ENCODE results near the gene TBCE.

The TBCE gene

DNA sequence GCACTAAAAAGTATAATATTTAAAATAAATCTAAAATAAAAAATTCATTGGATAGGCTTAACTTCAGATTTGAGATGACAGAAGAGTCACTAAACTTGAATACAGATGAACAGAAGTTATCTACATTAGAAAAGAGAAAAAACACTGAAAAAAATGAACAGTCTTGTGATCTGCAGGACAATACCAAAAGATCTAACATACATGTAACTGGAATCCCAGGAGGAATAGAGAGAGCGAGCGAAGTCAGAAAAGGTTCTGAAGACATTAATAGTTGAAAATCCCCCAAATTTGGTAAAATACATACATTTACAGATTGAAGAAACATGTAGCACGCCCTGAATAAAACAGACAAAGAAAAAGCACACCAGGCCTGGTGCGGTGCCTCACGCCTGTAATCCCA is 115.9 kb downstream of the TBCE start:
- H3K4me1 ChIP-seq (ENCODE audit: low read length) = no peaks in the 10 kb centered on the region
- TF ChIP-seq EZH2 (optimal IDR thresholded peaks at IDR 0.05; ENCODE audit: low read depth, low read length) = no peak
- H2AFZ ChIP-seq (ENCODE audit: low read length) = no peak overlapping the region
- H3K9ac ChIP-seq (ENCODE audit: low read length) = no peak overlapping the region
- H3K27ac ChIP-seq (ENCODE audit: low read length) = no peak overlapping the region
- H3F3A ChIP-seq (ENCODE audit: insufficient read depth, low read length) = no peaks in the 10 kb centered on the region
- no peaks in the 10 kb centered on the region for H3K27me3 ChIP-seq (replicated peaks; ENCODE audit: insufficient read depth, low read length)
- no peaks in the 10 kb centered on the region for H3K9me2 ChIP-seq (replicated peaks; ENCODE audit: insufficient read depth, low read length)
- no peaks in the 10 kb centered on the region for H3K9me3 ChIP-seq (replicated peaks; ENCODE audit: insufficient read depth, low read length)
- H3K4me3 ChIP-seq (ENCODE audit: low read length) = no peak overlapping the region
- no peak for DNase-seq
- no peak overlapping the region for H3K4me2 ChIP-seq (ENCODE audit: low read depth, low read length)
- H3K79me2 ChIP-seq (ENCODE audit: low read length) = no peaks in the 10 kb centered on the region
- peaks cover 14% of the 10 kb centered on the region for H3K36me3 ChIP-seq (replicated peaks; ENCODE audit: insufficient read depth, low read length)
- no peaks in the 10 kb centered on the region for H4K20me1 ChIP-seq (ENCODE audit: insufficient read depth, low read length)

DNA sequence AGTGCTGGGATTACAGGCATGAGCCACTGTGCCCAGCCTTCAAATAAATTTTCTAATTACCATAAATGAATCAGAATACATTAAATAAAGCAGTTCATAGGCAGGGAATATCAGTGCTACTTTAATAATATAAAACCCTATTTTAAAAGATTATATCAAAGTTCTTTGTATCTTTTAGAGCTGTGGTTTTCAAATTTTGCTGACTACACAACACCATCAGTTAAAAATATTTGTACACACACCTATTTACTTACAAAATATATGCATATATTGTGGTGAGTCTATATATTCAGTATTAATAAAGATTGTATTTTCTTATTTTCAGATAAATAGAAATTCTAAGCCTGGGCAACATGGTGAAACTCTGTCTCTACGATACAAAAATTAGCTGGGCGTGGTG is 118.3 kb downstream of the TBCE start:
- Histone ChIP-seq H3K4me2 (ENCODE audit: low read depth, low read length) (no peak overlapping the region), H3K79me2 (ENCODE audit: low read length) (no peaks in the 10 kb centered on the region), H2AFZ (ENCODE audit: low read length) (no peak overlapping the region), H4K20me1 (ENCODE audit: insufficient read depth, low read length) (no peaks in the 10 kb centered on the region), H3K4me3 (ENCODE audit: low read length) (no peak overlapping the region), H3K9ac (ENCODE audit: low read length) (no peak overlapping the region), H3K27me3 (replicated peaks; ENCODE audit: insufficient read depth, low read length) (no peaks in the 10 kb centered on the region), H3F3A (ENCODE audit: insufficient read depth, low read length) (no peaks in the 10 kb centered on the region), H3K9me2 (replicated peaks; ENCODE audit: insufficient read depth, low read length) (no peaks in the 10 kb centered on the region), H3K4me1 (ENCODE audit: low read length) (no peaks in the 10 kb centered on the region), H3K27ac (ENCODE audit: low read length) (no peak overlapping the region), H3K36me3 (replicated peaks; ENCODE audit: insufficient read depth, low read length) (peaks cover 8% of the 10 kb centered on the region; the same call in 1 of the 2 replicates), H3K9me3 (replicated peaks; ENCODE audit: insufficient read depth, low read length) (no peaks in the 10 kb centered on the region)
- no peak for TF ChIP-seq EZH2phosphoT487 (IDR thresholded peaks at IDR 0.05; ENCODE audit: low read length)
- no peak for TF ChIP-seq EZH2 (optimal IDR thresholded peaks at IDR 0.05; ENCODE audit: low read depth, low read length)
- TF ChIP-seq, protein P1, sequence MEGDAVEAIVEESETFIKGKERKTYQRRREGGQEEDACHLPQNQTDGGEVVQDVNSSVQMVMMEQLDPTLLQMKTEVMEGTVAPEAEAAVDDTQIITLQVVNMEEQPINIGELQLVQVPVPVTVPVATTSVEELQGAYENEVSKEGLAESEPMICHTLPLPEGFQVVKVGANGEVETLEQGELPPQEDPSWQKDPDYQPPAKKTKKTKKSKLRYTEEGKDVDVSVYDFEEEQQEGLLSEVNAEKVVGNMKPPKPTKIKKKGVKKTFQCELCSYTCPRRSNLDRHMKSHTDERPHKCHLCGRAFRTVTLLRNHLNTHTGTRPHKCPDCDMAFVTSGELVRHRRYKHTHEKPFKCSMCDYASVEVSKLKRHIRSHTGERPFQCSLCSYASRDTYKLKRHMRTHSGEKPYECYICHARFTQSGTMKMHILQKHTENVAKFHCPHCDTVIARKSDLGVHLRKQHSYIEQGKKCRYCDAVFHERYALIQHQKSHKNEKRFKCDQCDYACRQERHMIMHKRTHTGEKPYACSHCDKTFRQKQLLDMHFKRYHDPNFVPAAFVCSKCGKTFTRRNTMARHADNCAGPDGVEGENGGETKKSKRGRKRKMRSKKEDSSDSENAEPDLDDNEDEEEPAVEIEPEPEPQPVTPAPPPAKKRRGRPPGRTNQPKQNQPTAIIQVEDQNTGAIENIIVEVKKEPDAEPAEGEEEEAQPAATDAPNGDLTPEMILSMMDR (IDR thresholded peaks at IDR 0.05; ENCODE audit: low read length) = no peak
- no peak for DNase-seq

DNA sequence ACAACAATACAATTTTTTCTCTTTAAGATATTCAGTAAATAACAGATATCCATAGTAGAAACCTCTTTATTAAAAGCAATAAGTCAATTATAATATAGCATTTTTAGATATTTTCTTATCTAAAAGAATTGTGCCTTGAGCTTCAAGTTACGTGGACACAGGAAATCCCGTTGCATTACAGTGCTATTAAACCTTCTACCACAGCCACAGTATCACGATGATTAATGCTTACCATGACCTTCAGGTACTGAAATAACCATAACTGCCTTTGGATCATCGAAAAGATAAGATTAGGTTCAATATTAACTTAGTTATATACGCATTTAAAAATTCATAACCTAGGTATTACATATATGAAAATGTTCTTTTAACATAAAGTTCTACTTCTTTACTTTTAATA is 119.1 kb downstream of the TBCE start:
- Histone ChIP-seq H3K4me1 (ENCODE audit: low read length) (no peaks in the 10 kb centered on the region), H3F3A (ENCODE audit: insufficient read depth, low read length) (no peaks in the 10 kb centered on the region), H3K79me2 (ENCODE audit: low read length) (peaks cover 3% of the 10 kb centered on the region; the same call in 1 of the 2 replicates), H3K4me2 (ENCODE audit: low read depth, low read length) (no peak overlapping the region), H3K36me3 (replicated peaks; ENCODE audit: insufficient read depth, low read length) (peaks cover 8% of the 10 kb centered on the region; the same call in 1 of the 2 replicates), H3K27me3 (replicated peaks; ENCODE audit: insufficient read depth, low read length) (no peaks in the 10 kb centered on the region), H4K20me1 (ENCODE audit: insufficient read depth, low read length) (no peaks in the 10 kb centered on the region), H3K9ac (ENCODE audit: low read length) (no peak overlapping the region), H3K9me2 (replicated peaks; ENCODE audit: insufficient read depth, low read length) (no peaks in the 10 kb centered on the region), H3K27ac (ENCODE audit: low read length) (no peak overlapping the region), H2AFZ (ENCODE audit: low read length) (no peak overlapping the region), H3K9me3 (replicated peaks; ENCODE audit: insufficient read depth, low read length) (no peaks in the 10 kb centered on the region), H3K4me3 (ENCODE audit: low read length) (no peak overlapping the region)
- TF ChIP-seq EZH2 (optimal IDR thresholded peaks at IDR 0.05; ENCODE audit: low read depth, low read length) (no peak), EZH2phosphoT487 (IDR thresholded peaks at IDR 0.05; ENCODE audit: low read length) (no peak)
- TF ChIP-seq, protein P1 (IDR thresholded peaks at IDR 0.05; ENCODE audit: low read length) = no peak
- DNase-seq = no peak

DNA sequence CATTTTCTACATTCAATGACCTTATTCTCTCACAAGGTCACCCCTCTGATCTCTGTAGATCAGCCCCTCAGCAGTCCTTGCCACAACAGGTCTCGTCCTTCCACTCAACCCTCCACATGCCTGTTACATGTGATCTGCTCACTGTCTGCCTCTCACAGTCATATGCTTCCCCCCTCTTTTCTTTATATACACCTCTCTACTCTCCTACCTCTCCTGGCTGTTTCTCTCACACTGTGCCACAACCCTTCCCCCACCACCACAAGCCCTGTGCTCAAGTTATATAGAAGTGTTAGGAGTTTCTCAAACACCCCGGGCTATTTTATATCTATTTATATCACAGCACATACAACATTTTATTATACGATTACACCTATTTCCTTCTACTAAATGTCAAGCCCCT is 124.4 kb downstream of the TBCE start:
- peaks cover 14% of the 10 kb centered on the region for H3F3A ChIP-seq (ENCODE audit: insufficient read depth, low read length)
- no peak overlapping the region for H3K4me3 ChIP-seq (ENCODE audit: low read length)
- H4K20me1 ChIP-seq (ENCODE audit: insufficient read depth, low read length) = peaks cover 4% of the 10 kb centered on the region; the same call in 1 of the 2 replicates
- no peak overlapping the region for H3K4me2 ChIP-seq (ENCODE audit: low read depth, low read length)
- peaks cover 19% of the 10 kb centered on the region for H3K4me1 ChIP-seq (ENCODE audit: low read length)
- no peaks in the 10 kb centered on the region for H3K9me2 ChIP-seq (replicated peaks; ENCODE audit: insufficient read depth, low read length)
- H3K27me3 ChIP-seq (replicated peaks; ENCODE audit: insufficient read depth, low read length) = no peaks in the 10 kb centered on the region
- no peaks in the 10 kb centered on the region for H3K9me3 ChIP-seq (replicated peaks; ENCODE audit: insufficient read depth, low read length)
- H3K9ac ChIP-seq (ENCODE audit: low read length) = no peak overlapping the region
- H2AFZ ChIP-seq (ENCODE audit: low read length) = no peak overlapping the region
- no peak for DNase-seq
- TF ChIP-seq, protein P1 (IDR thresholded peaks at IDR 0.05; ENCODE audit: low read length) = no peak
- no peak for TF ChIP-seq EZH2phosphoT487 (IDR thresholded peaks at IDR 0.05; ENCODE audit: low read length)
- TF ChIP-seq EZH2 (optimal IDR thresholded peaks at IDR 0.05; ENCODE audit: low read depth, low read length) = no peak
- peaks cover 15% of the 10 kb centered on the region for H3K79me2 ChIP-seq (ENCODE audit: low read length)
- H3K36me3 ChIP-seq (replicated peaks; ENCODE audit: insufficient read depth, low read length) = peaks cover 7% of the 10 kb centered on the region; the same call in 1 of the 2 replicates
- no peak overlapping the region for H3K27ac ChIP-seq (ENCODE audit: low read length)
